ENCODE results near the gene GRIK4. TPM values are rescaled to one million over a fixed set of nuclear protein-coding genes. Genes with fewer than 3 reads are reported as not detected.

The GRIK4 gene
- polyA plus RNA-seq, 1 of the 3 experiments (the other 2 are of a cell fraction) = 0.03 TPM

DNA sequence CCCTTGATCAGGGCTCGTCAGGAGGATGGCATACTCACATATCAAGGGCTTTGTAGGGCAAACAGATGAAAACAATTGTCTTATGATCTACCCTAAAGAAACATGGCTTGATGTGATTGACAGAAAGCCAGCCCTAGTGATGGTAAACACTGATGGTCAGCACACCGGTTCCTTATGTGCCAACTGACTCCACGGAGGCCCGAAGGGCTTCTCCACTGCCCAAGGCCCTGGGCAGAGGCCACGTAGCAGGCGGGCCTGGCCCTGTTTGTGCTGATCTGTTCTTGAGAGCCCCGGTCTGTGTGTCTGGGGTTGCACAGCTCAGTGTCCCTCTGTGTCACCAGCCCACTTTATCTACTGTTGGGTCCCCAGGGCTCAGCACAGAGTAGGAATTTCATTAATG is 115.2 kb downstream of the GRIK4 start:
- Histone ChIP-seq H3F3A (replicated peaks; ENCODE audit: insufficient read depth) (no peaks in the 10 kb centered on the region), H2AFZ (ENCODE audit: low read depth) (no peak overlapping the region), H3K9ac (no peak overlapping the region), H3K4me3 (ENCODE audit: low read depth in 2 of 2, low read length in 1 of 2) (no peak overlapping the region), H3K36me3 (replicated peaks in 1 of 2; ENCODE audit: control insufficient read depth in 1 of 2, insufficient read depth in 2 of 2, low read length in 1 of 2) (no peaks in the 10 kb centered on the region), H3K79me2 (ENCODE audit: insufficient read depth) (no peaks in the 10 kb centered on the region), H3K4me2 (no peak overlapping the region), H3K9me3 (no peaks in the 10 kb centered on the region), H3K9me2 (no peaks in the 10 kb centered on the region), H3K27me3 (ENCODE audit: insufficient read depth) (no peaks in the 10 kb centered on the region; the same call in 1 of the 2 replicates), H4K20me1 (ENCODE audit: insufficient read depth) (no peaks in the 10 kb centered on the region), H3K4me1 (ENCODE audit: control insufficient read depth in 1 of 2, insufficient read depth in 2 of 2, low read depth in 1 of 2, low read length in 1 of 2) (peaks cover 0 to 26% of the 10 kb centered on the region in 2 experiments; a peak in 1 of 4 replicates), H3K27ac (ENCODE audit: low read depth in 2 of 2, low read length in 1 of 2) (no peak overlapping the region)
- TF ChIP-seq RFX5 (IDR thresholded peaks at IDR 0.05; ENCODE audit: low read length) (no peak), SMC3 (IDR thresholded peaks at IDR 0.05; ENCODE audit: low read depth, low read length) (no peak), ELF1 (IDR thresholded peaks at IDR 0.05) (no peak), EZH2phosphoT487 (IDR thresholded peaks at IDR 0.05; ENCODE audit: borderline replicate concordance, low read depth) (no peak)
- no peak for DNase-seq
- CTCF ChIA-PET = interaction anchor here (1.6 to 2.0 kb wide), 2 partner anchors 58 to 115 kb away, joined by 6 to 7 read pairs; partner anchors contain the start of gene GRIK4
- WGBS (ENCODE audit: low lambda C conversion rate) = 46% methylated on average over 7 of the region's 7 CpGs
- POLR2A ChIA-PET = no interaction called here

GRCh38 chr11:120627327-120628163 is 116.0 kb downstream of the GRIK4 start:
- Histone ChIP-seq H3K36me3 (replicated peaks in 1 of 2; ENCODE audit: control insufficient read depth in 1 of 2, insufficient read depth in 2 of 2, low read length in 1 of 2) (no peaks in the 10 kb centered on the region), H3K4me2 (no peak overlapping the region), H3K79me2 (ENCODE audit: insufficient read depth) (no peaks in the 10 kb centered on the region), H3K9ac (no peak overlapping the region), H3K9me3 (no peaks in the 10 kb centered on the region), H3K4me1 (ENCODE audit: control insufficient read depth in 1 of 2, insufficient read depth in 2 of 2, low read depth in 1 of 2, low read length in 1 of 2) (peaks cover 0 to 23% of the 10 kb centered on the region in 2 experiments; a peak in 1 of 4 replicates), H3K4me3 (ENCODE audit: low read depth in 2 of 2, low read length in 1 of 2) (no peak overlapping the region), H3K27ac (ENCODE audit: low read depth in 2 of 2, low read length in 1 of 2) (no peak overlapping the region), H2AFZ (ENCODE audit: low read depth) (no peak overlapping the region), H3K9me2 (no peaks in the 10 kb centered on the region), H3K27me3 (ENCODE audit: insufficient read depth) (no peaks in the 10 kb centered on the region; the same call in 1 of the 2 replicates), H4K20me1 (ENCODE audit: insufficient read depth) (no peaks in the 10 kb centered on the region), H3F3A (replicated peaks; ENCODE audit: insufficient read depth) (no peaks in the 10 kb centered on the region)
- ChIA-PET CTCF (interaction anchor here (1.6 to 2.0 kb wide), 2 partner anchors 57 to 116 kb away, joined by 6 to 7 read pairs; partner anchors contain the start of gene GRIK4), POLR2A (no interaction called here)
- no peak for TF ChIP-seq GATA2 (CRISPR knock-in tag; IDR thresholded peaks at IDR 0.05)
- TF ChIP-seq GABPA (IDR thresholded peaks at IDR 0.05; ENCODE audit: low read depth) = no peak
- no peak for DNase-seq
- 31% methylated on average over 7 of the region's 7 CpGs for WGBS (ENCODE audit: low lambda C conversion rate)

- H3K27ac ChIP-seq (ENCODE audit: low read depth in 2 of 2, low read length in 1 of 2) = no peak overlapping the region
- H3F3A ChIP-seq (replicated peaks; ENCODE audit: insufficient read depth) = no peaks in the 10 kb centered on the region
- no peaks in the 10 kb centered on the region for H3K36me3 ChIP-seq (replicated peaks in 1 of 2; ENCODE audit: control insufficient read depth in 1 of 2, insufficient read depth in 2 of 2, low read length in 1 of 2)
- no peak overlapping the region for H3K4me2 ChIP-seq
- no peaks in the 10 kb centered on the region for H3K9me3 ChIP-seq
- peaks cover 0 to 25% of the 10 kb centered on the region in 2 experiments; a peak in 2 of 4 replicates for H3K4me1 ChIP-seq (ENCODE audit: control insufficient read depth in 1 of 2, insufficient read depth in 2 of 2, low read depth in 1 of 2, low read length in 1 of 2)
- DNase-seq = no peak
- 57% methylated on average over 13 of the region's 13 CpGs for WGBS (ENCODE audit: low lambda C conversion rate)
- H3K4me3 ChIP-seq (ENCODE audit: low read depth in 2 of 2, low read length in 1 of 2) = no peak overlapping the region
- H4K20me1 ChIP-seq (ENCODE audit: insufficient read depth) = no peaks in the 10 kb centered on the region
- H3K9ac ChIP-seq = no peak overlapping the region
- no peaks in the 10 kb centered on the region for H3K79me2 ChIP-seq (ENCODE audit: insufficient read depth)
- H3K27me3 ChIP-seq (ENCODE audit: insufficient read depth) = no peaks in the 10 kb centered on the region; the same call in 1 of the 2 replicates
- no peaks in the 10 kb centered on the region for H3K9me2 ChIP-seq
- CTCF ChIA-PET = interaction anchor here (0.6 to 1.2 kb wide), 4 partner anchors 30 to 482 kb away, joined by 3 to 4 read pairs (median 3); partner anchors contain the start of gene GRIK4
- POLR2A ChIA-PET = no interaction called here
- no peak for TF ChIP-seq RCOR1 (IDR thresholded peaks at IDR 0.05; ENCODE audit: low read length)
- no peak for TF ChIP-seq EZH2phosphoT487 (IDR thresholded peaks at IDR 0.05; ENCODE audit: borderline replicate concordance, low read depth)
- no peak for TF ChIP-seq ELF1 (IDR thresholded peaks at IDR 0.05)
- TF ChIP-seq NFIC (IDR thresholded peaks at IDR 0.05; ENCODE audit: borderline replicate concordance) = no peak
- no peak for TF ChIP-seq SMC3 (IDR thresholded peaks at IDR 0.05; ENCODE audit: low read depth, low read length)
- TF ChIP-seq PBX3 (IDR thresholded peaks at IDR 0.05) = no peak
- no peak overlapping the region for H2AFZ ChIP-seq (ENCODE audit: low read depth)
Measured at GRCh38 chr11:120629407-120630080, 118.0 kb downstream of the GRIK4 start.

Measured in SK-N-SH (cell line).